ENCODE results near the gene C1R. TPM values are rescaled to one million over a fixed set of nuclear protein-coding genes. Genes with fewer than 3 reads are reported as not detected.

The C1R gene
- total RNA-seq, 2 donors from 2014 or later, result 191 to 467 TPM

DNA sequence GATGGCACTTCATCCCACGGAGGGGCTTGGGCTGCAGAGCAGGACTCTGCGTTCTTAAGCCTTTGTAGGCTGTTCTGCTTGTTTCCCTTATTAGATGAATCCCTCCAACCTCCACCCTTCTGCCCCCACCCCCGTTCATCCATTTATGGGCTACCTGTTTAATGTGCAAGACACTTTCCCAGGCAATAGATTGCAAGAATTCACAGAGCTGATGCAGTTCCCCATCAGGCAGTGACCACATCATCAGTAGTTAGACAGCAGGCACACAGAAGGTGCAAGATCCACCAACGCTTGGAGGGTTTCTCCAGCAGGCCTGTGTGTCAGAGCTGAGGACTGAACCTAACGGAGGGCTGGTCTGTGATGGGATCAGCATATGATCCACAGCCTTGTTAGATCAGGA is 1.2 kb upstream of the C1R start:
- DNase-seq (ENCODE audit: low spot score), result no peak
- no peak overlapping the region for H3K27ac ChIP-seq

DNA sequence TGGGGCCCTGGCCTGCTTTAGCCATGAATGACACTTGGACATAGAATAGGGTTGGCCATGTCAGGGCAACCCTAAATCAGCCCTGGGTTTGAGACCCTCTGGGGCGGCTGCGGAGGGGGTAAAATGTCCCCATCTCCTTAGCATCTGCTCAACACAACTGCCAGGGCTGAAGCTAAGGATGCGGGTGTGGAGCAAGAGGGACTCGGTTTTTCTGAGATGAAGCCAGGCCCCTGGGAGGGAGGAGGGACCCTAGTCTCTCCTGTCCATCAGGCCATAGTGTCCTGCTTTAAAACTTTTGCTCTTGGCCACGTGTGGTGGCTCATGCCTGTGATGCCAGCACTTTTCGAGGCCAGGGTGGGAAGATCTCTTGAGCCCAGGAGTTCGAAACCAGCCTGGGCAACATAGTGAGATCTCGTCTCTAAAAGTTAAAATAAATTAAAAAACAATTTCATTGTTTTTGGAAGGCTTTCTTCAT is 778 bp upstream of the C1R start:
- H3K4me3 ChIP-seq, result no peak overlapping the region
- H3K36me3 ChIP-seq, result no peaks in the 10 kb centered on the region
- peak overlapping the region; percentile 67 to 74 for H3K27ac ChIP-seq
- H3K9me3 ChIP-seq, result no peaks in the 10 kb centered on the region
- TF ChIP-seq, protein P1, sequence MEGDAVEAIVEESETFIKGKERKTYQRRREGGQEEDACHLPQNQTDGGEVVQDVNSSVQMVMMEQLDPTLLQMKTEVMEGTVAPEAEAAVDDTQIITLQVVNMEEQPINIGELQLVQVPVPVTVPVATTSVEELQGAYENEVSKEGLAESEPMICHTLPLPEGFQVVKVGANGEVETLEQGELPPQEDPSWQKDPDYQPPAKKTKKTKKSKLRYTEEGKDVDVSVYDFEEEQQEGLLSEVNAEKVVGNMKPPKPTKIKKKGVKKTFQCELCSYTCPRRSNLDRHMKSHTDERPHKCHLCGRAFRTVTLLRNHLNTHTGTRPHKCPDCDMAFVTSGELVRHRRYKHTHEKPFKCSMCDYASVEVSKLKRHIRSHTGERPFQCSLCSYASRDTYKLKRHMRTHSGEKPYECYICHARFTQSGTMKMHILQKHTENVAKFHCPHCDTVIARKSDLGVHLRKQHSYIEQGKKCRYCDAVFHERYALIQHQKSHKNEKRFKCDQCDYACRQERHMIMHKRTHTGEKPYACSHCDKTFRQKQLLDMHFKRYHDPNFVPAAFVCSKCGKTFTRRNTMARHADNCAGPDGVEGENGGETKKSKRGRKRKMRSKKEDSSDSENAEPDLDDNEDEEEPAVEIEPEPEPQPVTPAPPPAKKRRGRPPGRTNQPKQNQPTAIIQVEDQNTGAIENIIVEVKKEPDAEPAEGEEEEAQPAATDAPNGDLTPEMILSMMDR (IDR thresholded peaks at IDR 0.05), result no peak
- H3K27me3 ChIP-seq, result no peaks in the 10 kb centered on the region
- peaks cover 0 to 32% of the 10 kb centered on the region in 2 donors for H3K4me1 ChIP-seq
- DNase-seq (ENCODE audit: low spot score), result no peak

More for the DNA sequence above, 1.2 kb upstream of the C1R start:
- TF ChIP-seq, protein P1 (IDR thresholded peaks at IDR 0.05), result no peak
- H3K27me3 ChIP-seq, result no peaks in the 10 kb centered on the region
- no peaks in the 10 kb centered on the region for H3K9me3 ChIP-seq
- no peak overlapping the region for H3K4me3 ChIP-seq
- peaks cover 0 to 32% of the 10 kb centered on the region in 2 donors for H3K4me1 ChIP-seq
- H3K36me3 ChIP-seq, result no peaks in the 10 kb centered on the region

DNA sequence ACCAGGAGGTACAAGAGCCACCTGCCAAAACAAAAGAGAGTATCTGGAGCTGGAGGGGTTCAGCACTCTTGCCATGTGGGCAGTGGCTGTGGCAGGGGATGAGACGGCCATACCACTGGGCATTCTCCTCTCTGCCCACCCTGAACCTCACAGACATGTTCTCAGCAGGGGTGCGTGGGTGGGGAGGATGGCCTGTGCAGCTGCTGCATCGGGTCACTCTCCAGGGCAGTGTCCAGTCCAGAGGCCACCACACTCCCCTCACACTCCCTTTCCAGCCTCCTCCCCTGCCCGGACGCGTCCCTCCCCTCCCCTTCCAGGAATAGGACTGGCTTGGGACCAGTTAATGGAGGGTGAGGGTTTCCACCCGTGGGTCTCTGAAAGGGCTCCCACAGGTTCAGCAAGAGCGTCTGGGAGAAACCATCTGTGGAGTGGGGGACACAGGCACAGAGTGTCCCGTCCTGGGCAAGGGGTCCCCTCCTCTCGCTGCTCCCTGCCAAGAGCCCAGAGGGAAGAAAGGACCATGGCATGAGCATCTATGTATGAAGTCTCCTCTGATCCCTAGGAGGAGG is 501 bp downstream of the C1R start:
- Histone ChIP-seq H3K4me1 (peaks cover 0 to 32% of the 10 kb centered on the region in 2 donors), H3K9me3 (no peaks in the 10 kb centered on the region), H3K27ac (peak overlapping the region; percentile 67 to 74), H3K4me3 (peak overlapping the region; percentile 35 to 50), H3K27me3 (no peaks in the 10 kb centered on the region), H3K36me3 (no peaks in the 10 kb centered on the region)
- no peak for DNase-seq (ENCODE audit: low spot score)
- TF ChIP-seq, protein P1 (IDR thresholded peaks at IDR 0.05), result no peak

GRCh38 chr12:7091171-7091570 is 1.1 kb downstream of the C1R start:
- Histone ChIP-seq H3K9me3 (no peaks in the 10 kb centered on the region), H3K27ac (peak overlapping the region; percentile 67 to 74), H3K4me1 (peaks cover 0 to 32% of the 10 kb centered on the region in 2 donors), H3K4me3 (peak overlapping the region; percentile 35 to 50), H3K27me3 (no peaks in the 10 kb centered on the region), H3K36me3 (no peaks in the 10 kb centered on the region)
- no peak for DNase-seq (ENCODE audit: low spot score)
- TF ChIP-seq, protein P1 (IDR thresholded peaks at IDR 0.05), result no peak

- Histone ChIP-seq H3K9me3 (no peaks in the 10 kb centered on the region), H3K27me3 (no peaks in the 10 kb centered on the region), H3K4me1 (peaks cover 0 to 32% of the 10 kb centered on the region in 2 donors), H3K27ac (peak overlapping the region; percentile 67 to 74), H3K36me3 (peaks cover 3% of the 10 kb centered on the region), H3K4me3 (peak overlapping the region; percentile 35 to 50)
- TF ChIP-seq, protein P1 (IDR thresholded peaks at IDR 0.05), result no peak
- no peak for DNase-seq (ENCODE audit: low spot score)
Measured at GRCh38 chr12:7090222-7090998, 1.8 kb downstream of the C1R start.

Data from right atrium auricular region (tissue), 2 donors.